ENCODE measurements around the gene CSAD. TPM values are rescaled to one million over a fixed set of nuclear protein-coding genes. Genes with fewer than 3 reads are reported as not detected.

CSAD gene
- total and polyA plus RNA-seq, 2 donors (not counting 1 experiment from before 2014, with no cell fraction given) = 57.0 to 64.6 TPM

DNA sequence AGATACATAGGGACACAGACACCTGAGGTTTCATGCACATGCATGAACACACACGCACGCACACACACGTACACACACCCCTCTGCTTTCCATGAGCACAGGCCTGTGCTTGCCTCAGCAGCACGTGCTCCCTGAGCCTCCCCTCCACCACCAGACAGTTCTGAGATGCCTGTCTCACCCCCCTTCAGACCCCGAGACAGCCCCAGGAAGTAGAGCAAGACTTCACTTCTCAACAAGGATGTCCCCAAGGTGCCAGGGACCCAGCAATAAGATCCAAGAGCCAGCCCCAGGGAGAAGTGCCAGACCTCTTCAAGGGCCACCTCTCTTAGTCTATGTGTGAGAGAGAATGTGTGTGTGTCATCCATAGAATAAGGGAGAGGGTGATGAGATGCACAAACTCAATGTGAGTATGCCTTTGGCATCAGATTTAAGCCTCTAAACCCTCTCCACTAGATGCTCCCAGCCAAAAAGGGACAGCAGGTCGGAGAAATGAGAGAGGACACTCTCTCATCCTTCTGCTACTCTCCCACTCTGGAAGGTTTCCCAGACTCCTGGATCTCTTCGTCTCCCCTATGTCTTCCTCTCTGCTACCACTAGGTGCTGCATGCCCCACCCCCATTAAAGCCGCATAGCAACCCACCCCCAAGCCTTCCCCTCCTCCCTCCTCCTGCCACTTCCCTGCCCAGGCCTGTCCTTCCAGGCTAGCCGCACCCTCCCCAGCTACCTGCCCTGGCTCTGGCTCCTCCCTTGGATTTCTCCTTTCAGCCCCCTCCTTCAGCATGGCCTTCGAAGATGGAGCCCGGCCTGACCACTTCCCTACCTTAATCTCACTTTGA is 43.6 kb upstream of the CSAD start:
- ATAC-seq (ENCODE audit: low read depth) = no peak
- no peaks in the 10 kb centered on the region for H3K9me3 Mint-ChIP-seq (ENCODE audit: insufficient read depth)
- intact Hi-C loops (cut with micrococcal nuclease) = no loop called here
- H3K27me3 Mint-ChIP-seq = no peaks in the 10 kb centered on the region
- no peaks in the 10 kb centered on the region for H4K20me1 ChIP-seq (ENCODE audit: control insufficient read depth, insufficient read depth, low read length, poor library complexity, severe bottlenecking)
- CTCF ChIA-PET = interaction anchor here (0.8 to 1.9 kb wide), 4 partner anchors 11 to 27 kb away, joined by 3 to 7 read pairs (median 5); no protein-coding TSS in a partner anchor
- peaks cover 23% of the 10 kb centered on the region for H3K4me1 Mint-ChIP-seq
- TF ChIP-seq, protein P1, sequence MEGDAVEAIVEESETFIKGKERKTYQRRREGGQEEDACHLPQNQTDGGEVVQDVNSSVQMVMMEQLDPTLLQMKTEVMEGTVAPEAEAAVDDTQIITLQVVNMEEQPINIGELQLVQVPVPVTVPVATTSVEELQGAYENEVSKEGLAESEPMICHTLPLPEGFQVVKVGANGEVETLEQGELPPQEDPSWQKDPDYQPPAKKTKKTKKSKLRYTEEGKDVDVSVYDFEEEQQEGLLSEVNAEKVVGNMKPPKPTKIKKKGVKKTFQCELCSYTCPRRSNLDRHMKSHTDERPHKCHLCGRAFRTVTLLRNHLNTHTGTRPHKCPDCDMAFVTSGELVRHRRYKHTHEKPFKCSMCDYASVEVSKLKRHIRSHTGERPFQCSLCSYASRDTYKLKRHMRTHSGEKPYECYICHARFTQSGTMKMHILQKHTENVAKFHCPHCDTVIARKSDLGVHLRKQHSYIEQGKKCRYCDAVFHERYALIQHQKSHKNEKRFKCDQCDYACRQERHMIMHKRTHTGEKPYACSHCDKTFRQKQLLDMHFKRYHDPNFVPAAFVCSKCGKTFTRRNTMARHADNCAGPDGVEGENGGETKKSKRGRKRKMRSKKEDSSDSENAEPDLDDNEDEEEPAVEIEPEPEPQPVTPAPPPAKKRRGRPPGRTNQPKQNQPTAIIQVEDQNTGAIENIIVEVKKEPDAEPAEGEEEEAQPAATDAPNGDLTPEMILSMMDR (IDR thresholded peaks at IDR 0.05) = no peak
- no peak for TF ChIP-seq EZH2 (IDR thresholded peaks at IDR 0.05; ENCODE audit: borderline replicate concordance, insufficient read depth, low read depth, low read length, poor library complexity, severe bottlenecking)
- peak overlapping the region; percentile 23 for H3K4me3 Mint-ChIP-seq
- H3K27ac ChIP-seq (ENCODE audit: low read length in 2 of 2) = no peak overlapping the region
- H2AFZ ChIP-seq (ENCODE audit: insufficient read depth, low read depth, low read length, poor library complexity, severe bottlenecking) = no peak overlapping the region
- no peak overlapping the region for H3K4me2 ChIP-seq (replicated peaks; ENCODE audit: low read depth, low read length, poor library complexity, severe bottlenecking)
- peaks cover 9 to 24% of the 10 kb centered on the region in 2 donors for H3K4me1 ChIP-seq (ENCODE audit: control insufficient read depth in 2 of 2, insufficient read depth in 2 of 2, low read length in 2 of 2)
- H3K27me3 ChIP-seq (replicated peaks in 1 of 4; ENCODE audit: control extremely low read depth in 1 of 4, control insufficient read depth in 3 of 4, insufficient read depth in 4 of 4, low read length in 3 of 4) = no peaks in the 10 kb centered on the region
- H3K36me3 ChIP-seq (replicated peaks in 1 of 2; ENCODE audit: control extremely low read depth in 1 of 2, control insufficient read depth in 1 of 2, extremely low read depth in 1 of 2, insufficient read depth in 2 of 2, low read length in 1 of 2) = no peaks in the 10 kb centered on the region
- WGBS (ENCODE audit: insufficient coverage) = 78% methylated on average over 11 of the region's 11 CpGs
- no peaks in the 10 kb centered on the region for H3K79me2 ChIP-seq (ENCODE audit: control insufficient read depth, insufficient read depth, low read length)
- no peak overlapping the region for H3K4me3 ChIP-seq (ENCODE audit: control extremely low read depth in 1 of 5, extremely low read depth in 1 of 5, insufficient read depth in 1 of 5, low read depth in 2 of 5, low read length in 4 of 5)
- DNase-seq = no peak
- POLR2A ChIA-PET = no interaction called here
- no peak overlapping the region for H3K9ac ChIP-seq (ENCODE audit: low read length)
- H3K9me3 ChIP-seq (ENCODE audit: control extremely low read depth in 1 of 3, control insufficient read depth in 2 of 3, insufficient read depth in 1 of 3, low read length in 2 of 3) = no peaks in the 10 kb centered on the region
- H3K27ac Mint-ChIP-seq = peak overlapping the region; percentile 10
